GOT3 (cell line): ENCODE data around the gene NSMCE1.
"Not testable (repeated sequence)": the region's sequence is repeated elsewhere in the genome, so short reads cannot be mapped to it uniquely, and the experiment has no call there.

Experiments
- DNase-seq: peaks from one replicate; lab custom pipeline; 2025; ENCODE audit warnings: mixed read lengths; lab: John Stamatoyannopoulos, UW

The NSMCE1 gene

DNA sequence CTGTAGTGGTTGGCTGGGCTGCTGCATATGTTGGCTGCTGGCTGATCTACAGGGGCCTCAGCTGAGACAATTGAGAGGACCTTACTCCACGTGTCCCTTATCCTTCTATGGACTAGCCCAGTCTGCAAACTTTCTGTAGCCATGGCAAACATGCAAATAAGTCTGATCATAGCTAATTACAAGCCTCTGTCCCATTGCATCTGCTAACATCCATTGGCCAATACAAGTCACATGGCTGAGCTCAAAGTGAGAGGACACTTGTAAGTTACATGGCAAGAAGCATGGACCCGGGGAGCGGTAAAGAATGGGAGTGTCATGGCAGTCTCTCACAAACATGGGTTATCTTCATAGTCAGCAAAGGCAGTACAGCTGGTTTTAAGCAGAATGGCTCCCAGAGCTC, 33.6 kb upstream of the NSMCE1 start:
- DNase-seq, result no peak

DNA sequence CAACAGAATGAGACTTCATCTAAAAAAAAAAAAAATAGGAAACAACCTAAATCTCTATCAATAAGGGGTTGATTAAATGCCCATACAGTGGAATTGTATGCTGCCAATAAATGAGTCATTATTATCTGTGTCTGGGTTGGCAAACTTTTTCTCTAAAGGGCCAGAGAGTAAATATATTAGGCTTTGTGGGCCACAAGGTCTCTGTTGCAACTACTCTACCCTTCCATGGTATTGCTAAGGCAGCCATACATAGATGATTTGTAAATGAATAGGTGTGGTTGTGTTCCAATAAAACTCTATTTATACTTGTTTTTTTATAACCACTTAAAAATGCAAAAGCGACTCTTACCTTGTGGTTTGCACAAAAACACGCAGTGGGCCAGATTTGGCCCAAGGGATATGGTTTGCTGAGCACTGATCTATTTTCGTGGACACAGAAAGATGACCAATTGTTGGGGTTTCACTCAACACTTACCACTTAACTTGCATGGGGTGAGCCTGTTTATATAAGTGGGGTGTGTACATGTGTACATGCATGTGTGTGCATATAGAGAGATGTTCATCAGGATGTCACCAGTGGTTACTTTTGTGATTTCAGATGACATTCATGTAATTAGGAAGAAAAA, 32.8 kb upstream of the NSMCE1 start:
- no peak for DNase-seq

DNA sequence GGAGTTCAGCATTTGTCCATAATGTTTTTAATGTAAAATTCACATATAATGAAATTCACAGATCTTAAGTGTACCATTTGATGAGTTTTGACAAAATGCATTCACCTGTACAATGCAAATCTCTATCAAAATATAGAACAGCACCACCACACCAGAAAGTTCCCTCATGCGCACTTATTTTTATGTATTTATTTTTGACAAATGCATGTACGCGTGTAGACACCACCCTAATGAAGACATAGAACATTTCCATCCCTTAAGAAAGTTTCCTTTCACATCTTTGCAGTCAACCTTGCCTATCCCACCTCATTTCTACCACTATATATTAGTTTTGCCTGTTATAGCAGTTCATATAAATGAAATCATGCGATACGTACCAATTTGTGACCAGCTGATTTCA, 29.6 kb upstream of the NSMCE1 start:
- DNase-seq, result no peak

DNA sequence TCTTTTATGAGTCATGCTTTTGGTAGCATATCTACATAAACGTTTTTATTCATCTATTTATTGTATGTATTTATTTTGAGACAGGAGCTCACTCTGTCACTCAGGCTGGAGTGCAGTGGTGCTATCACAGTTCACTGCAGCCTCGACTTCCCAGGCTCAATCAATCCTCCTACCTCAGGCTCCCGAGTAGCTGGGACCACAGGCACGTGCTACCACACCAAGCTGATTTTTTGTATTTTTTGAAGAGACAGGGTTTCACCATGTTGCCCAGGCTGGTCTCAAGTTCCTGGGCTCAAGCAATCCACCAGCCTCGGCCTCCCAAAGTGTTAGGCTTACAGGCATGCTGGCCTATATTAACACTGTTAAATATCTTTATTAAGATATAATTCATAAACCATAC, 24.8 kb upstream of the NSMCE1 start:
- no peak for DNase-seq

DNA sequence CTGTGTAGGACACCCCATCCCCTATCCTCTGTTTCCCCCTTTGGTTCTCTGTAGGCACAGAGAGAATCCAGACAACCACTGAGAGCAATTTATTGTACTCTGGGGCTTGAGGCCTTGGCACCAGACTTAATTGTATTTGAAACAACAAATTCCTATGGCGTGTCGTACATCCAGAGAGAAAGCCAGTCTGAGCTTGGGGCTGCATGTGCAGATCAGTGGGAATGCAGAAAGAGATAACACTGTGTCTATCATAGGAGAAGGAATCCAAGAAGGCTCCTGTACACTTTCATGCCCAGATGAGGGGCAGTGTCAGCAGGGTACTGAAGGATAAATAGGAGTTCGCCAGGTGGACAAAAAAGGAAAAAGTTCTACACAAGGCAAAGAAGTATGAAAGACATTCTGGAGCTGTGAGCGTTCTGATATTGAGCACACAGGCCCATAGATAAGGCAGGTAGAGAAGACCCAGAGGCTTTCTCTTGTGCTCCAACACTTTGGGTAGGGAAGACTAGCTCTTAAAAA, 23.2 kb upstream of the NSMCE1 start:
- no peak for DNase-seq

DNA sequence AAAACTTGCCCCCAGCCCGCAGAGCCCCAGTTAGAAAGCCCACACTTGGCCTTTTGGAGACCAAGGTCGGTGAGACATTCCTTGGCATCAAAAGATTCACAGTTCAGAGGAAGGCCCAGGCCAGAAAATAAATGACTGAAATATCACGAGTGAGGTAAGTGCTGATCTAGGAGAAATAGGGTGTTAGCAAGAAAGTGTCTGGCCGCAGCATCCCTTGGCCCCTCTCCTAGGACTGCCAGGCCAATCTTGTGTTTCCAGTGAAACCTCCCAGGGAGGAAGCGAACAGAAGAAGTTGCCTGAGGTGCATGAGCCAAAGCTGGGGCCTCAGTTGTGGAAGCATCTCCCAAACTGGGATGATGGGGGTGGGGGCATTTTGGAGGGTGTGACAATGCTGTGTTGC, 22.5 kb upstream of the NSMCE1 start:
- no peak for DNase-seq

DNA sequence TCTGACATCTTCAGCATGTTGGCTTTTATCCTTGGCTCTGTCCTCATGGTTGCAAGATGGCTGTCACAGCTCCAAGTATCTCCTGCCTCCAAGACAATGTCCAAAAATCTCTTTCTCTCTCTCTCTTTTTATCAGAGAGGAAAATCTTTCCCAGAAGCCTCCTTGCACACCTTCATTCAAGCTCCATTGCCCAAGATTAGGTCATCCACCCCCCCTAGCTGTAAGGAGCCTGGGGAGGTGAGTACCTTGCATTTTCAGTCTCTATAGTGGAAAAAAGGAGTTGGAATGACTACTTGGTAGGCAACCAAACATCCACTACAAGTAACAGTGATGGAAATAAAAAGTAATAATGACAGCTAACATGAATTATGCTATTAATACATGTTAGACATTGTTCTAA, 22.0 kb upstream of the NSMCE1 start:
- no peak for DNase-seq

DNA sequence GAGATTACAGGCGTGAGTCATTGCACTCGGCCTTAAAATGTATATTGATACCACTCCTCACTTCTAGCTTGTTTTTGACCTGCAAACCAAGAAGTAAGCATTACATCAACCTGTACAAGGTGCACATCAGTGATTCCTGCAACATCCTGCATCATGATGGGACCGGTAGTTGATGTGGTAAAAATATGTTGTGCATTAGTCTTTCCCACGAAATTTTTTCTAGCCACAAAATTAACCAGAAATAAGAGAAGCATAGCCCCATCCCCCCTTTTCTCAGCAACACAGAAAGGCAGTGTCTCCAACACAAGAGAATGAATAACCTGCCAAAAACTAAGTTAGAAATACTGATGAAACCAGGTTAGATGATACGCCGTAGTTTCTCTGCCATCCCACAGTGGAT, 21.1 kb upstream of the NSMCE1 start:
- DNase-seq, result no peak

DNA sequence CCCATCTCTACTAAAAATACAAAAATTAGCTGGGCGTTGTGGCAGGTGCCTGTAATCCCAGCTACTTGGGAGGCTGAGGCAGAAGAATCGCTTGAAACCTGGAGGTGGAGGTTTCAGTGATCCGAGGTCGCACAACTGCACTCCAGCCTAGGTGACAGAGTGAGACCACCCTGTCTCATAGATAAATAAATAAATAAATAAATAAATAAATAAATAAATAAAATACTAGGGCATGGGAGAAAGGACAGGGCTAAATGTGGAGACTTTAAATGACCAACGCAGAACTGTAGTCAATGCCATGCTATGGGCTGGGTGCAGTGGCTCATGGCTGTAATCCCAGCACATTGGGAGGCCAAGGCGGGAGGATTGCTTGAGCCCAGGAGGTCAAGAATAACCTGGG, 19.7 kb upstream of the NSMCE1 start:
- not testable (repeated sequence) for DNase-seq

DNA sequence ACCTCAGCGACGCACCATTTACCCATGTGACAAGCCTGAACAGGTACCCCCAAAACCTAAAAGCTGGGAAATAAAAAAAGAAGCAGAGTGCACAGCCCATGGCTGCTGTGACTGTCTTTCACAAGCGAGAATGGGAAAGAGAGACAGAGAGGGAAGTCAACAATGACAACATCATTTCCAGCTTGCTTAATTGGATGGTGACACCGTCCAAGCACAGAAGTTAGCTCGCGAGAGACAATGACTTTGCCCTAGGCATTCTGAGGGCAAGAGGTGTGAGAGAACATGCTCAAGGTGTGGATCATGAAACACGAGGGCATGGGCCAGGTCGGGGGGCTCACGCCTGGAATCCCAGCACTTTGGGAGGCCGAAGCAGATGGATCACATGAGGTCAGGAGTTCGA, 19.3 kb upstream of the NSMCE1 start:
- no peak for DNase-seq

DNA sequence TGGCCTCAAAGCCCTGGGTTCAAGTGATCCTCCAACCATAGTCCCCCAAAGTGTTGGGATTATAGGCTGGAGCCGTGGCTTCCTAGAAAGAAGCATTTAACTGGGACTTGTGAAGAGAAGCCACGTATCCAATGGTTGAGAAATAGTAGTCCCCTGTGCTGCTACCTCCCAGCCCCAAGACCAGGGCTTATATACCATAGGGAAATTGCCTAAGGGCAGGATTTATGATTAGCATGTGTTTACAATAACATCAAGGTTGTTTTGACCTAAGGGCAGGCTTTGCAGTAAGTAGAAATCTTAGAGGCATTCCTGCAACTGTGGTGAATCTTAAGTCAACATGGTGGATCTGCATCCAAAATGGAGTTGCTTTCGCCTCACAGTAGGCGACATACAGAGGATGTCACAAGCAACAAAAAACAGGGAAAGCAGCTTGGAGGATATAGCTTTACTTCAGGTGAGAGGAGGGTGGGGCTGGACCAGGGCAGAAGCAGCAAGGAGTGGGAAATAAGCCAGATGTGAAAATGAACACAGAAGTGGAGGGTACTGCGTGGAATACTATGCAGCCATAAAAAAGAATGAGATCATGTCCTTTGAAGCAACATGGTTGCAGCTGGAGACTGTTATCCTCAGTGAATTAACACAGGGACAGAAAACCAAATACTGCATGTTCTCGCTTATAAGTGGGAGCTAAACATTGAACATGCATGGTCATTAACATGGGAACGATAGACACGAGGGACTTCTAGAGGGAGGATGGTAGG, 18.7 kb upstream of the NSMCE1 start:
- no peak for DNase-seq

DNA sequence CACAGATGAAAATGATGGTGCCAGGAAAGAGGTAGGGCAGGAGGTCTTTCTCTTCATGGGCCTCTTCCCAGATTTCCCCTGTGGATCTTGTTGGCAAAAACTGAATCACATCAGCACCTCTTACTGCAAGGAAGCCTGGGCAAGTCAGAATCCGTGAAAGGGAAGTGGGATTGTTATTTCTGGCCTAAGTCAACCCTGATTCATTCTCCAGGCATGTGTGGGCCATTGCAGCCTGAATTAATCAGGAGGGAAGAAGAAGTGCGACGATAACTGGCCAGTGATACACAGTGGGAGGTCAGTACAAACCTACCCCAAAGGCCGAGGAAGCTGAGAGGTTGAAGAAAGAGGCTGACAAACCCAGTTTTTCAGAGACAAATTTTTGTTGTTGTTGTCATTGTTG, 17.9 kb upstream of the NSMCE1 start:
- DNase-seq, result no peak

DNA sequence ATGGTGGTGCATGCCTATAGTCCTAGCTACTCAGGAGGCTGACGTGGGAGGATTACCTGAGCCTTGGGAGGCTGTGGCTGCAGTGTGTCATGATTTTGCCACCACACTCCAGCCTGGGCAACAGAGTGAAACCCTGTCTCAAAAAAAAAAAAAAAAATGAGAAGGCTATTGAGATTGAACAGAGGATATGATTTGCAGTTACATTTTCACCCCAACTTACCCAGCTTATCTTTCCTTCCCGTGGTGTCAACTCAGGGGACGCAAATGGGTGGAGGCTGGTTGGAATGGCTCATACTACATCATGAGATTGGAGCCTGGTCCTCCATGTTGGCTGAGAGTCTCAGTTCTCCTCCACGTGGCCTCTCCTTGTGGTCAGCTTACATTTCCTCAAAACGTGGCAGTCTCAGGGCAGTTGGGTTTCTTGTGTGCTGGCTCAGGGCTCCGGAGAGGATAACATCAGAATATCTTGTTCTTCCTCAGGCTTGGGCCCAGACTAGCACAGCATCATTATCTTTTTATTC, 17.2 kb upstream of the NSMCE1 start:
- no peak for DNase-seq

DNA sequence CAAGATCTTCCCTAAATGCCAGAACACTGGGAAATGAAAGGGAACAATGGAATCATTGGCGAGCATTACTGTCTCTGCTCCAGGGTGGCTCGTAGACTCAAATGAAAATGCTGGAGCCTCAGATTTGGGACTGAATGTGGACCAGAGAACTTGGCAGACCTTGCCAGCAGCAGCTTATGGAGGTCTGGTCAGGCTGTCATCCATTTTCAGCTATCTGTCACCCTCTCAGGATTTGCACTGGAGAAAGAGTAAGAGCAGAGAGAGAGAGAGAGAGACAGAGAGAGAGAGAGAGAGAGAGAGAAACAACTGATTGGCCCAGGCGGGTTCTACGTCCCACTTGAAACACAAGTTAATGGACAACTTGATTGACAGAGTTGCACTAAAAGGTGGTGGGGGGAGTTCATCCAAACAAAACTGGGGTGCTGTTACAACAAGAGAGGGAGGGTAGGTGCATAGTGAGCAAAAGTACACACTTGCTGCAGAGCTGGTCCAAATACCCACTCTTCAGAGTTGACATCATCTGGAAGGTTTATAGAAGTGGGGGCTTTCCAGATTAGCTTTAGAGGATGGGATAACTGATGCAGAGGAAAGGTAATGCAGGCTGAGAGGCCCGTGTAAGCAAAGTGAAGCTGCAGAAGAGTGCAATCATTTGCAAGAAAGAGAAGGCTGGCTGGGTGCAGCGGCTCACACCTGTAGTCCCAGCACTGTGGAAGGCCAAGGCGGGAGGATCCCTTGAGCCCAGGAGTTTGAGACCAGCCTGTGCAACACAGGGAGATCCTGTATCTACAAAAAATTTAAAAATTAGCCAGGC, 16.5 kb upstream of the NSMCE1 start:
- no peak for DNase-seq

DNA sequence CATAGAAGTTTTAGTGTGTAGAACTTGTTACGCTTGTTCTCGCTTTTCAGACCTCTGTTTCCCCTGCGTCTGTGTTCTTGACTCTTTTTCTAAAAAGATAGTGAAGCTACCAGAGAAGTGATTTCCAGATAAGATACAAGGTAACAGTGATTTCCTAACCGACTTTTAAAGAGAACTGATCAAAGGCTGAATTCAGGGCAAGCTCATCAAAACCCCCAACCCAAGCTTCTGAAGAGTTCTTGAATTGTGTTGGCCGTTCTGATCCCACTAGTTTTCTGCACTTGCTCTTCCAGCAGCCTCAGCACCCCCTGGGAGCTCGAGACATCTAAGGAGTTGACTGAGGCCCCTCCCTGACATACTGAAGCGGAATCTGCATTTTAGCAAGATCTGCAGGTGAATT, 12.7 kb upstream of the NSMCE1 start:
- no peak for DNase-seq

DNA sequence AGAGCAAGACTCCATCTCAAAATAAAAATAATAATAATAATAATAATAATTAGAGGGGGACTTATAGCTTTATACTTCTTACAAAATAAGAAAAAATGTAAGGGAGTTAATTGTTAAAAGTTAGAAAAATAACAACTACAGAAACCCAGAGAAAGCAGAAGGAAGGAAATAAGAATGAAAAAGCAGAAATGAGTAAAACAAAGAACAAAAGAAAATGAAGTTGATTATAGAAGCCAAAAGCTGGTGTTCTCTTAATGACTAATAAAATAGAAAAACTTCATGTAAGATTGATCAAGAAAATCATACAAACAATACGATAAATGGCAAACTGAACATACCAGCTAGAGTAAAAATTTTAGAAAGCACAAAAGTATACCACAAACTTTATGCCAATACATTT, 6.8 kb upstream of the NSMCE1 start:
- DNase-seq, result no peak

DNA sequence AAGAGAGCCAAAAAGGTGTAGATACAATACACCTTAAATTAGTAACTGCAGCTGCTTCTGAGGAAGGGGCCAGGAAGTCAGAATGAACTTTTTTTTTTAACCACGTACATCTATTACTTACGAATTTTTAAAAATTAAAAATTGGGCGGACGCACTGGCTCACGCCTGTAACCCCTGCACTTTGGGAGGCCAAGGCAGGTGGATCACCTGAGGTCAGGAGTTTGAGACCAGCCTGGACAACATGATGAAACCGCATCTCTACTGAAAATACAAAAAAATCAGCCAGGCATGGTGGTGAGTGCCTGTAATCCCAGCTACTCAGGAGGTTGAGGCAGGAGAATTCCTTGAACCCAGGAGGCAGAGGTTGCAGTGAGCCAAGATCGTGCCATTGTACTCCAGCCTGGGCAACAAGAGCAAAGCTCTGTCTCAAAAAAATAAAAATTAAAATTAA, 5.9 kb upstream of the NSMCE1 start:
- not testable (repeated sequence) for DNase-seq

DNA sequence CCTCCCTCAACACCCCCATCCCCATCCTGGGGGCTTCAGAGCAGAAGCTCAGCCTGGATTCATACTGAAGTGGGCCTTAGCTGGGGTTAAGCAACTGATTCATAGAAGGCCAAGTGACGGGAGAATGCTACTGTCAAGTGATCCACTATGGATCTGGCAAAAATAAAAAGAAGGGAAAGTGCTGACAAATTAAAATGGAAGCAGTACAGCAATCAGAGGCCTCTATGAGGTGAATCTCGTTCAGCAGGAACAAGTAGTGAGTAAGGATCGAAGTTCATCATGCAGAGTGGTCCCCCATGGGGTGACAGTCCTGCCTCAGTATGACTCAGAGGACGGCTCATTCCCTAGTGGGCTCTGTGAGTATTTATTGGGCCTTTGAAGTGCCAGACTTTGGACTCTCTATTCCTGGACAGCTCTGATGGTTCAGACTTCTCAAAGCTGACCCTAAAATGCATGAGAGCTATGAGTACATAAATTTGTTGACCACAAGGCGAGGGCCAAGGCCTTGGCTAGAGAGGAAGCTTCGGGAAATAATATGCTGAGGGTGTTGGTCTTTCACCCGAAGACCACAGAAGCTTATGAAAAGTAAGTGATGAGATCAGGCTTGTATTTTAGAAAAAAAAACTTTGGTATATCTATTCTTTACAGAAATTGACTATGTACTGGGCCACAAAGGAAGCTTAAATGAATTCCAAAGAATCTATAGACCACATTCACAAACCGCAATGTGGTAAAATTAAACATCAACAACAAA, 5.3 kb upstream of the NSMCE1 start:
- DNase-seq, result no peak

DNA sequence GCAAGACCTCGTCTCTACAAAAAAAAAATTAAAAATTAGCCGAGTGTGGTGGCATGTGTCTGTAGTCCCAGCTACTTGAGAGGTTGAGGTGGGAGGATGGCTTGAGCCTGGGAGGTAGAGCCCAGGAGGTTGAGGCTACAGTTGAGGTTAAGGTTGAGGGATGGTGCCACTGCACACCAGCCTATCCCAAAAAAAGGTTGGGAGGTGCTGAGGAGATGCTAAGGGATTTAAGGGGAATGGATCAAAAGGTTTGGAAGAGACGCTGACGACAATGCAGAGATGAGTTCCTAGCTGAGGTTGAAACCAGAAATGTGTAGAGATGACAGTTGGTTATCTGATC, 4.7 kb upstream of the NSMCE1 start:
- no peak for DNase-seq

DNA sequence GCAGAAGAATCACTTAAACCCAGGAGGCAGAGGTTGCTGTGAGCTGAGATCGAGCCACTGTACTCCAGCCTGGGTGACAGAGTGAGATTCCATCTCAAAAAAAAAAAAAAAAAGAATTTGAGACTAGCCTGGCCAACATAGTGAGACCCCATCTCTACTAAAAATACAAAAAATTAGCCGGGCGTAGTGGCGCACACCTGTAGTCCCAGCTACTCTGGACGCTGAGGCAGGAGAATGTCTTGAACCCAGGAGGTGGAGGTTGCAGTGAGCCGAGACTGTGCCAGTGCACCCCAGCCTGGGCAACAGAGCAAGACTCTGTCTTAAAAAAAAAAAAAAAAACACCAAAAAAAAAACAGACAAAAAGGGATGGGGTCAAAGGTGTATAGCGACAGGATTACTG, 4.1 kb upstream of the NSMCE1 start:
- not testable (repeated sequence) for DNase-seq

DNA sequence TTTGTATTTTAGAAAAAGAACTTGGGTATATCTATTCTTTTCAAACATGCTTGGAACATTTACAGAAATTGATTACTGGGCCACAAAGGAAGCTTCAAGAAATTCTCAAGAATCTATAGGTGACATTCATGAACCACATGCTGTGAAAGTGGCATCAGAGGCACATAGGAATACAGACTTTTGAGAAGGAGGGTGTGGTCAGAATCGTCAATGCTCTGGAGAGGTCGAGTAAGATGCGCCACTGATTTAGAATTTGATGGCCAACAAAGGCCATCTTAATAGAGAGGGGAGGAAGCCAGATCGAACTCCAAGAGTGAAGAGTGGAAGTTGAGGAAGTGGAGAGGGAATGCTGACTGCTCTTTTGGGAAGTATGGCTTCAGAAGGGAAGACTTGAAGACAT, 3.5 kb upstream of the NSMCE1 start:
- no peak for DNase-seq

DNA sequence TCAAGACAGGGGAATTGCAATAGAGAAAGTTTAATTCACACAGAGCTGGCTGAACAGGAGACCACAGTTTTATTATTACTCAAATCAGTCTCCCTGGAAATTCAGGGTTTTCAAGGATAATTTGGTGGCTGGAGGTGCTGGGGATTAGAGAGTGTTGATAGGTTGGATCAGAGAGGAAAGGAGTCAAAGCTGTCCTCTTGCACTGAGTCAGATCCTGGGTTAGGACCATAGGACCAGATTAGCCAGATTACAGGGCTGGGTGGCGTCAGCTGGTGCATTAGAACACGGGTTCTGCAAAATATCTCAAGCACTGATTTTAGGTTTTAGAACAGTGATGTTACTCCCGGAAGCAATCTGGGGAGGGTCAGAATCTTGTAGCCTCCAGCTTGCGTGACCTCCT, 1.8 kb upstream of the NSMCE1 start:
- DNase-seq, result no peak
